OCI-LY1 (cell line): ENCODE data around the gene DNTT.

Experiments
- CTCF ChIP-seq: fragments of 200-600 bp; sonication (generic), shearing (Covaris generic); IDR thresholded peaks from 2 replicates; pipeline ENCODE4 v1.5.1; 2017; ENCODE audit warnings: mild to moderate bottlenecking, antibody characterized with exemption, low read length, moderate library complexity, mixed read lengths
- EZH2 ChIP-seq: fragments of 200-600 bp; sonication (generic), shearing (Covaris generic); IDR thresholded peaks from 2 replicates; pipeline ENCODE4 v1.8.0; 2017; ENCODE audit warnings: borderline replicate concordance, mixed run types, mild to moderate bottlenecking, antibody characterized with exemption, low read length, moderate library complexity, mixed read lengths

DNA sequence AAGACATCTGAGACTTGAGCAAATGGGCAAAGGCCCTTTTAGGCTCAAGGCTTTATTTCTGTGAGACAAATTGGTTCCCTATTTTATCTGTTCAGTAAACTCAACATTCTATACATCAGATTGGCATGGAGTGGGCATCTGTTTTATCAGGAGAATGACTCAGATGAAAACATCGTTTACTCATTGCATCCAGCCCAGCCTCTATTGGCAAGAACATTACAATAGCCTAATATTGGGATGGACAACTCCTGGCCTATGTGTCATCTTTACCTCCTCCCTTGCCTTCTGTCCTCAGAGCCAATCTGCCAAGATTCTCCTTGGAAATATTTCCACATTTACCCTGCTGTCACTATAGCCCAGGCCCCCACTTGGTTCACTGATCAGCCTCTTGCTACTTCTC is 27.4 kb upstream of the DNTT start:
- no peak for TF ChIP-seq CTCF
- TF ChIP-seq EZH2: no peak
